ENCODE measurements around the gene IGF1R.

Gene IGF1R

GRCh38 chr15:99006904-99007495 lies 358.7 kb downstream of the IGF1R start:
- Histone ChIP-seq H3K36me3 (ENCODE audit: insufficient read depth, low read length) (no peaks in the 10 kb centered on the region), H3K27me3 (ENCODE audit: insufficient read depth, low read length, poor library complexity) (no peaks in the 10 kb centered on the region), H2AFZ (ENCODE audit: low read depth, low read length) (no peak overlapping the region), H3K4me3 (ENCODE audit: low read depth in 1 of 2, low read length in 2 of 2) (no peak overlapping the region), H3K9ac (ENCODE audit: low read depth, low read length) (0 out of 2 replicates have a peak overlapping the region, but pooled peaks have one; percentile 1), H3K9me3 (ENCODE audit: insufficient read depth, low read length, severe bottlenecking) (no peaks in the 10 kb centered on the region), H3K27ac (ENCODE audit: low read length) (peak overlapping the region; percentile 32; the same call in 1 of the 2 replicates), H3K4me2 (ENCODE audit: insufficient read depth, low read length) (no peak overlapping the region), H3K79me2 (ENCODE audit: insufficient read depth, low read length) (no peaks in the 10 kb centered on the region), H3K4me1 (ENCODE audit: insufficient read depth, low read length) (peaks cover 74% of the 10 kb centered on the region), H4K20me1 (ENCODE audit: insufficient read depth, low read length) (no peaks in the 10 kb centered on the region)
- TF ChIP-seq CTCF (IDR thresholded peaks at IDR 0.05; ENCODE audit: borderline replicate concordance, extremely low read depth, low read length, poor library complexity, severe bottlenecking), result no peak
- DNase-seq (no peak), ATAC-seq (ENCODE audit: insufficient read depth, low read depth) (no peak)

DNA sequence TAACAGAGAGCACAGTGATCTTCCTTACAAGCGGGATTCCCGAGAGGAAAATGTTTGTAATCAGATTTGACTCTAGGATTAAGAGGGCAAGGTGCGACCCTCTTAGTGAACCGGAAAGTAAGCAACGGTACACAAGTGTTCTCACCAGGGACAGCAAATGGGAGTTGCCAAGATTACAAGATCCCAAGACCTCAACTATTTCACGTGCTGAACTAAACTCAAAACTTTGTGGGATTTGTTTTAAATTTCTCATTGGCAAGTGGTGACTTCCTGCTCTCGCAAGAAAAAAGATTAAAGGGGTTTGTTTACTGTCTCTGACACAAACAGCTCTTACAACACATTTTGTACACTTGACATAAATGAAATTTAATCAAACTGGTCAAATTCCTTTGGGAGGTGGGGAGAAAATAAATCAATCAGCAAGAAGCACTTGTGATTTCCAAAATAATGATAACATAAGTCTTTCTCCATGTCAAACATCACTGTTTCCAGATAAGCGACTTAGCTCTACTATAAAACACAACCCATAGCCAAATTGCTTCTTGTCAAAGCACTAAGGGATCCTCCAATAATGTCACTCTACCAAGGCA lies 361.5 kb downstream of the IGF1R start:
- Histone ChIP-seq H3K36me3 (ENCODE audit: insufficient read depth, low read length) (no peaks in the 10 kb centered on the region), H2AFZ (ENCODE audit: low read depth, low read length) (0 out of 2 replicates have a peak overlapping the region, but pooled peaks have one; percentile 58), H3K79me2 (ENCODE audit: insufficient read depth, low read length) (peaks cover under 1% of the 10 kb centered on the region; the same call in 1 of the 2 replicates), H3K27ac (ENCODE audit: low read length) (peak overlapping the region; percentile 39; the same call in 1 of the 2 replicates), H3K4me3 (ENCODE audit: low read depth in 1 of 2, low read length in 2 of 2) (no peak overlapping the region), H3K9me3 (ENCODE audit: insufficient read depth, low read length, severe bottlenecking) (no peaks in the 10 kb centered on the region), H3K27me3 (ENCODE audit: insufficient read depth, low read length, poor library complexity) (no peaks in the 10 kb centered on the region), H3K4me1 (ENCODE audit: insufficient read depth, low read length) (peaks cover 58% of the 10 kb centered on the region), H3K9ac (ENCODE audit: low read depth, low read length) (no peak overlapping the region), H4K20me1 (ENCODE audit: insufficient read depth, low read length) (no peaks in the 10 kb centered on the region), H3K4me2 (ENCODE audit: insufficient read depth, low read length) (no peak overlapping the region)
- ATAC-seq (ENCODE audit: insufficient read depth, low read depth), result no peak
- no peak for TF ChIP-seq EZH2 (IDR thresholded peaks at IDR 0.05; ENCODE audit: borderline replicate concordance, low read depth, low read length, severe bottlenecking)
- no peak for TF ChIP-seq CTCF (IDR thresholded peaks at IDR 0.05; ENCODE audit: borderline replicate concordance, extremely low read depth, low read length, poor library complexity, severe bottlenecking)
- no peak for DNase-seq

GRCh38 chr15:99010768-99011167 lies 362.4 kb downstream of the IGF1R start:
- peaks cover 9% of the 10 kb centered on the region for H3K79me2 ChIP-seq (ENCODE audit: insufficient read depth, low read length)
- no peak for DNase-seq
- no peak for ATAC-seq (ENCODE audit: insufficient read depth, low read depth)
- H4K20me1 ChIP-seq (ENCODE audit: insufficient read depth, low read length), result no peaks in the 10 kb centered on the region
- H3K27ac ChIP-seq (ENCODE audit: low read length), result peak overlapping the region; percentile 35
- no peak overlapping the region for H3K4me2 ChIP-seq (ENCODE audit: insufficient read depth, low read length)
- no peak overlapping the region for H3K4me3 ChIP-seq (ENCODE audit: low read depth in 1 of 2, low read length in 2 of 2)
- H3K4me1 ChIP-seq (ENCODE audit: insufficient read depth, low read length), result peaks cover 52% of the 10 kb centered on the region
- H3K36me3 ChIP-seq (ENCODE audit: insufficient read depth, low read length), result no peaks in the 10 kb centered on the region; the same call in 1 of the 2 replicates
- no peak overlapping the region for H3K9ac ChIP-seq (ENCODE audit: low read depth, low read length)
- TF ChIP-seq CTCF (IDR thresholded peaks at IDR 0.05; ENCODE audit: borderline replicate concordance, extremely low read depth, low read length, poor library complexity, severe bottlenecking), result no peak
- TF ChIP-seq EZH2 (IDR thresholded peaks at IDR 0.05; ENCODE audit: borderline replicate concordance, low read depth, low read length, severe bottlenecking), result no peak
- H3K9me3 ChIP-seq (ENCODE audit: insufficient read depth, low read length, severe bottlenecking), result no peaks in the 10 kb centered on the region
- H3K27me3 ChIP-seq (ENCODE audit: insufficient read depth, low read length, poor library complexity), result no peaks in the 10 kb centered on the region
- H2AFZ ChIP-seq (ENCODE audit: low read depth, low read length), result no peak overlapping the region

All from DND-41 (cell line).